Vagina (tissue), 2 donors: ENCODE measurements around the gene NFASC. TPM values are rescaled to one million over a fixed set of nuclear protein-coding genes. Genes with fewer than 3 reads are reported as not detected.

Experiments
- DNase-seq, 2 donors: peaks; one replicate each; pipeline ENCODE4 v3.0.0-alpha.2; 2017; ENCODE audit errors: extremely low spot score in 2 of 2
- H3K27ac ChIP-seq: fragments of 200-600 bp; sonication (generic); one replicate; pipeline ENCODE4 v1.5.1; 2019
- H3K27me3 ChIP-seq: fragments of 200-600 bp; sonication (generic); one replicate; pipeline ENCODE4 v1.5.1; 2019
- H3K36me3 ChIP-seq, 2 donors: fragments of 200-600 bp; sonication (generic); one replicate each; pipeline ENCODE4 v1.5.1; 2017 to 2019
- H3K4me1 ChIP-seq: fragments of 200-600 bp; sonication (generic); one replicate; pipeline ENCODE4 v1.5.1; 2019
- H3K4me3 ChIP-seq, 2 donors: fragments of 200-600 bp; sonication (generic); 1 replicate in 1 of 2; 2 replicates in 1 of 2; pipeline ENCODE4 v1.5.1; 2016 to 2019
- H3K9me3 ChIP-seq: fragments of 200-600 bp; sonication (generic); one replicate; pipeline ENCODE4 v1.5.1; 2019
- CTCF ChIP-seq, 3 experiments: fragments of 450-650 bp in 2 of 3; fragments of 200-600 bp in 1 of 3; sonication (generic) in 1 of 3; IDR thresholded peaks; one replicate each; pipeline ENCODE4 v1.5.1; 2017 to 2019; ENCODE audit warnings: antibody characterized with exemption in 3 of 3, mild to moderate bottlenecking in 2 of 3, moderate library complexity in 2 of 3
- POLR2A ChIP-seq, 2 donors: fragments of 450-650 bp; IDR thresholded peaks; one replicate each; pipeline ENCODE4 v1.6.1; 2017; ENCODE audit warnings: antibody characterized with exemption in 2 of 2, mild to moderate bottlenecking in 2 of 2, moderate library complexity in 2 of 2
- POLR2AphosphoS5 ChIP-seq, 2 donors: sonication (generic); formaldehyde crosslinking; IDR thresholded peaks; one replicate each; pipeline ENCODE4 v1.9.0; 2017; ENCODE audit warnings: antibody characterized with exemption in 2 of 2, mild to moderate bottlenecking in 2 of 2, low read depth in 1 of 2; ENCODE audit not compliant: insufficient read depth in 1 of 2
- intact Hi-C: fragments of 100-400 bp; cut with DNase I; formaldehyde crosslinking; loops from one replicate; pipeline ENCODE4 v1.15.1; 2023
- total RNA-seq: library from RNA; depleted of rRNA; stranded (reverse); fragments of >200 nt; gene quantifications from one replicate; pipeline ENCODE4 v1.2.3, GENCODE V29; 2016

The NFASC gene
- total RNA-seq, 1 donor from 2014 or later: 23.3 TPM

GRCh38 chr1:204961765-204962419 lies 91.2 kb downstream of the NFASC start:
- H3K4me3 ChIP-seq: no peak overlapping the region
- TF ChIP-seq POLR2A (IDR thresholded peaks at IDR 0.05) (no peak), POLR2AphosphoS5 (IDR thresholded peaks at IDR 0.05; ENCODE audit: insufficient read depth in 1 of 2, low read depth in 1 of 2) (no peak), CTCF (IDR thresholded peaks at IDR 0.05) (no peak)
- H3K36me3 ChIP-seq: peaks cover 0 to 4% of the 10 kb centered on the region in 2 donors
- intact Hi-C loops: no loop called here
- DNase-seq: no peak
- H3K9me3 ChIP-seq: no peaks in the 10 kb centered on the region
- H3K4me1 ChIP-seq: no peaks in the 10 kb centered on the region
- no peaks in the 10 kb centered on the region for H3K27me3 ChIP-seq
- H3K27ac ChIP-seq: no peak overlapping the region

- Histone ChIP-seq H3K36me3 (peaks cover 0 to 4% of the 10 kb centered on the region in 2 donors), H3K4me1 (no peaks in the 10 kb centered on the region)
- intact Hi-C loops: no loop called here
Measured at GRCh38 chr1:204962742-204963632, 92.3 kb downstream of the NFASC start.

GRCh38 chr1:204967451-204967850 lies 96.8 kb downstream of the NFASC start:
- no peak for TF ChIP-seq POLR2AphosphoS5 (IDR thresholded peaks at IDR 0.05; ENCODE audit: insufficient read depth in 1 of 2, low read depth in 1 of 2)
- no peak for TF ChIP-seq POLR2A (IDR thresholded peaks at IDR 0.05)
- TF ChIP-seq CTCF (IDR thresholded peaks at IDR 0.05): no peak
- DNase-seq: no peak
- Histone ChIP-seq H3K4me1 (no peaks in the 10 kb centered on the region), H3K9me3 (no peaks in the 10 kb centered on the region), H3K27ac (no peak overlapping the region), H3K36me3 (peaks cover 0 to 6% of the 10 kb centered on the region in 2 donors), H3K27me3 (no peaks in the 10 kb centered on the region), H3K4me3 (no peak overlapping the region)
- intact Hi-C loops: no loop called here

More at GRCh38 chr1:204962742-204963632, 92.3 kb downstream of the NFASC start:
- no peak for DNase-seq
- H3K9me3 ChIP-seq: no peaks in the 10 kb centered on the region
- no peak overlapping the region for H3K27ac ChIP-seq
- no peak overlapping the region for H3K4me3 ChIP-seq
- no peaks in the 10 kb centered on the region for H3K27me3 ChIP-seq
- TF ChIP-seq POLR2AphosphoS5 (IDR thresholded peaks at IDR 0.05; ENCODE audit: insufficient read depth in 1 of 2, low read depth in 1 of 2) (no peak), POLR2A (IDR thresholded peaks at IDR 0.05) (no peak), CTCF (IDR thresholded peaks at IDR 0.05) (no peak)

GRCh38 chr1:204968135-204968534 lies 97.5 kb downstream of the NFASC start:
- H3K27ac ChIP-seq: no peak overlapping the region
- H3K4me1 ChIP-seq: no peaks in the 10 kb centered on the region
- H3K4me3 ChIP-seq: no peak overlapping the region
- H3K27me3 ChIP-seq: no peaks in the 10 kb centered on the region
- no peaks in the 10 kb centered on the region for H3K9me3 ChIP-seq
- peaks cover 0 to 9% of the 10 kb centered on the region in 2 donors for H3K36me3 ChIP-seq
- TF ChIP-seq POLR2AphosphoS5 (IDR thresholded peaks at IDR 0.05; ENCODE audit: insufficient read depth in 1 of 2, low read depth in 1 of 2) (no peak), CTCF (IDR thresholded peaks at IDR 0.05) (no peak), POLR2A (IDR thresholded peaks at IDR 0.05) (no peak)
- intact Hi-C loops: no loop called here
- no peak for DNase-seq
